ENCODE data around the gene MPC1.
"Not testable (repeated sequence)": the region's sequence is repeated elsewhere in the genome, so short reads cannot be mapped to it uniquely, and the experiment has no call there.

Gene MPC1

GRCh38 chr6:166392755-166393534 lies 10.2 kb upstream of the MPC1 start:
- H3K4me3 ChIP-seq (ENCODE audit: extremely low read depth, insufficient read depth, low read length, poor library complexity, severe bottlenecking); H3K9me3 ChIP-seq (ENCODE audit: control insufficient read depth, low read length); H3K4me1 ChIP-seq (ENCODE audit: control insufficient read depth, insufficient read depth, low read length, poor library complexity, severe bottlenecking); H3K36me3 ChIP-seq (ENCODE audit: control insufficient read depth, insufficient read depth, low read length); H3K27ac ChIP-seq (ENCODE audit: low read depth, low read length, severe bottlenecking): not testable (repeated sequence)
- WGBS, 2 experiments (ENCODE audit: insufficient coverage in 2 of 2): 92 to 100% methylated on average over 6 to 23 of the region's 30 CpGs

- H3K9me3 ChIP-seq (ENCODE audit: control insufficient read depth, low read length): no peaks in the 10 kb centered on the region
- WGBS, 2 experiments (ENCODE audit: insufficient coverage in 2 of 2): no CpG with 5 or more reads among the region's 3 CpGs
Observed at GRCh38 chr6:166389119-166389518, 6.4 kb upstream of the MPC1 start.

GRCh38 chr6:166388290-166389004 lies 5.7 kb upstream of the MPC1 start:
- Histone ChIP-seq H3K4me1 (ENCODE audit: control insufficient read depth, insufficient read depth, low read length, poor library complexity, severe bottlenecking) (no peaks in the 10 kb centered on the region), H3K4me3 (ENCODE audit: extremely low read depth, insufficient read depth, low read length, poor library complexity, severe bottlenecking) (no peak overlapping the region), H3K9me3 (ENCODE audit: control insufficient read depth, low read length) (no peaks in the 10 kb centered on the region), H3K36me3 (ENCODE audit: control insufficient read depth, insufficient read depth, low read length) (no peaks in the 10 kb centered on the region), H3K27ac (ENCODE audit: low read depth, low read length, severe bottlenecking) (no peak overlapping the region)
- WGBS, 2 experiments (ENCODE audit: insufficient coverage in 2 of 2): 83 to 93% methylated on average over 10 to 11 of the region's 13 CpGs

More at GRCh38 chr6:166389119-166389518, 6.4 kb upstream of the MPC1 start:
- Histone ChIP-seq H3K27ac (ENCODE audit: low read depth, low read length, severe bottlenecking) (no peak overlapping the region), H3K36me3 (ENCODE audit: control insufficient read depth, insufficient read depth, low read length) (no peaks in the 10 kb centered on the region), H3K4me1 (ENCODE audit: control insufficient read depth, insufficient read depth, low read length, poor library complexity, severe bottlenecking) (no peaks in the 10 kb centered on the region), H3K4me3 (ENCODE audit: extremely low read depth, insufficient read depth, low read length, poor library complexity, severe bottlenecking) (no peak overlapping the region)

GRCh38 chr6:166387642-166388289 lies 5.0 kb upstream of the MPC1 start:
- 80 to 100% methylated on average over 1 to 3 of the region's 5 CpGs for WGBS, 2 experiments (ENCODE audit: insufficient coverage in 2 of 2)
- H3K4me1 ChIP-seq (ENCODE audit: control insufficient read depth, insufficient read depth, low read length, poor library complexity, severe bottlenecking): no peaks in the 10 kb centered on the region
- H3K9me3 ChIP-seq (ENCODE audit: control insufficient read depth, low read length): no peaks in the 10 kb centered on the region
- no peaks in the 10 kb centered on the region for H3K36me3 ChIP-seq (ENCODE audit: control insufficient read depth, insufficient read depth, low read length)
- H3K4me3 ChIP-seq (ENCODE audit: extremely low read depth, insufficient read depth, low read length, poor library complexity, severe bottlenecking): no peak overlapping the region
- H3K27ac ChIP-seq (ENCODE audit: low read depth, low read length, severe bottlenecking): no peak overlapping the region

GRCh38 chr6:166387098-166387497 lies 4.4 kb upstream of the MPC1 start:
- H3K4me3 ChIP-seq (ENCODE audit: extremely low read depth, insufficient read depth, low read length, poor library complexity, severe bottlenecking); H3K36me3 ChIP-seq (ENCODE audit: control insufficient read depth, insufficient read depth, low read length); H3K27ac ChIP-seq (ENCODE audit: low read depth, low read length, severe bottlenecking); H3K9me3 ChIP-seq (ENCODE audit: control insufficient read depth, low read length); H3K4me1 ChIP-seq (ENCODE audit: control insufficient read depth, insufficient read depth, low read length, poor library complexity, severe bottlenecking): not testable (repeated sequence)
- 89 to 91% methylated on average over 6 to 7 of the region's 9 CpGs for WGBS, 2 experiments (ENCODE audit: insufficient coverage in 2 of 2)

GRCh38 chr6:166386111-166386510 lies 3.4 kb upstream of the MPC1 start:
- 93 to 96% methylated on average over 9 of the region's 9 CpGs for WGBS, 2 experiments (ENCODE audit: insufficient coverage in 2 of 2)
- no peaks in the 10 kb centered on the region for H3K36me3 ChIP-seq (ENCODE audit: control insufficient read depth, insufficient read depth, low read length)
- H3K9me3 ChIP-seq (ENCODE audit: control insufficient read depth, low read length): no peaks in the 10 kb centered on the region
- H3K27ac ChIP-seq (ENCODE audit: low read depth, low read length, severe bottlenecking): no peak overlapping the region
- no peak overlapping the region for H3K4me3 ChIP-seq (ENCODE audit: extremely low read depth, insufficient read depth, low read length, poor library complexity, severe bottlenecking)
- H3K4me1 ChIP-seq (ENCODE audit: control insufficient read depth, insufficient read depth, low read length, poor library complexity, severe bottlenecking): no peaks in the 10 kb centered on the region

GRCh38 chr6:166383802-166384363 lies 1.1 kb upstream of the MPC1 start:
- WGBS, 2 experiments (ENCODE audit: insufficient coverage in 2 of 2): 41 to 44% methylated on average over 14 to 20 of the region's 22 CpGs
- not testable (repeated sequence) for H3K4me1 ChIP-seq (ENCODE audit: control insufficient read depth, insufficient read depth, low read length, poor library complexity, severe bottlenecking); H3K9me3 ChIP-seq (ENCODE audit: control insufficient read depth, low read length)

GRCh38 chr6:166382500-166382932 lies 224 bp downstream of the MPC1 start:
- H3K36me3 ChIP-seq (ENCODE audit: control insufficient read depth, insufficient read depth, low read length): no peaks in the 10 kb centered on the region
- no peak overlapping the region for H3K27ac ChIP-seq (ENCODE audit: low read depth, low read length, severe bottlenecking)
- H3K4me3 ChIP-seq (ENCODE audit: extremely low read depth, insufficient read depth, low read length, poor library complexity, severe bottlenecking): peak overlapping the region; percentile 82
- 1% methylated on average over 32 to 40 of the region's 46 CpGs for WGBS, 2 experiments (ENCODE audit: insufficient coverage in 2 of 2)
- H3K4me1 ChIP-seq (ENCODE audit: control insufficient read depth, insufficient read depth, low read length, poor library complexity, severe bottlenecking): no peaks in the 10 kb centered on the region
- no peaks in the 10 kb centered on the region for H3K9me3 ChIP-seq (ENCODE audit: control insufficient read depth, low read length)

More at GRCh38 chr6:166383802-166384363, 1.1 kb upstream of the MPC1 start:
- Histone ChIP-seq H3K27ac (ENCODE audit: low read depth, low read length, severe bottlenecking) (peak overlapping the region; percentile 87), H3K4me3 (ENCODE audit: extremely low read depth, insufficient read depth, low read length, poor library complexity, severe bottlenecking) (peak overlapping the region; percentile 82)
- not testable (repeated sequence) for H3K36me3 ChIP-seq (ENCODE audit: control insufficient read depth, insufficient read depth, low read length)

GRCh38 chr6:166381733-166382499 lies 824 bp downstream of the MPC1 start:
- no peaks in the 10 kb centered on the region for H3K36me3 ChIP-seq (ENCODE audit: control insufficient read depth, insufficient read depth, low read length)
- H3K4me1 ChIP-seq (ENCODE audit: control insufficient read depth, insufficient read depth, low read length, poor library complexity, severe bottlenecking): no peaks in the 10 kb centered on the region
- WGBS, 2 experiments (ENCODE audit: insufficient coverage in 2 of 2): 2 to 3% methylated on average over 37 to 47 of the region's 49 CpGs
- H3K9me3 ChIP-seq (ENCODE audit: control insufficient read depth, low read length): no peaks in the 10 kb centered on the region
- no peak overlapping the region for H3K27ac ChIP-seq (ENCODE audit: low read depth, low read length, severe bottlenecking)
- peak overlapping the region; percentile 82 for H3K4me3 ChIP-seq (ENCODE audit: extremely low read depth, insufficient read depth, low read length, poor library complexity, severe bottlenecking)

GRCh38 chr6:166381381-166381732 lies 1.4 kb downstream of the MPC1 start:
- Histone ChIP-seq H3K36me3 (ENCODE audit: control insufficient read depth, insufficient read depth, low read length) (no peaks in the 10 kb centered on the region), H3K4me1 (ENCODE audit: control insufficient read depth, insufficient read depth, low read length, poor library complexity, severe bottlenecking) (no peaks in the 10 kb centered on the region), H3K27ac (ENCODE audit: low read depth, low read length, severe bottlenecking) (no peak overlapping the region), H3K9me3 (ENCODE audit: control insufficient read depth, low read length) (no peaks in the 10 kb centered on the region), H3K4me3 (ENCODE audit: extremely low read depth, insufficient read depth, low read length, poor library complexity, severe bottlenecking) (peak overlapping the region; percentile 82)
- WGBS, 2 experiments (ENCODE audit: insufficient coverage in 2 of 2): 34 to 100% methylated on average over 3 to 4 of the region's 6 CpGs

Data from mesodermal cell (in vitro differentiated cells).